Pons (tissue), 1 donor: ENCODE measurements around the gene FXYD3.
"Not testable (repeated sequence)": the region's sequence is repeated elsewhere in the genome, so short reads cannot be mapped to it uniquely, and the experiment has no call there.

Experiments
- DNase-seq: peaks from one replicate; pipeline ENCODE4 v3.0.0-alpha.2; 2016; ENCODE audit warnings: low spot score

FXYD3 gene

GRCh38 chr19:35086455-35086854 is 29.2 kb upstream of the FXYD3 start:
- DNase-seq: no peak

- DNase-seq: no peak
Measured at GRCh38 chr19:35087393-35087792, 28.2 kb upstream of the FXYD3 start.

- no peak for DNase-seq
Measured at GRCh38 chr19:35088131-35088913, 27.3 kb upstream of the FXYD3 start.

GRCh38 chr19:35089554-35089953 is 26.1 kb upstream of the FXYD3 start:
- DNase-seq: no peak

- no peak for DNase-seq
Measured at GRCh38 chr19:35090160-35090505, 25.5 kb upstream of the FXYD3 start.

- peak; percentile 80 for DNase-seq
Measured at GRCh38 chr19:35090506-35091214, 25.0 kb upstream of the FXYD3 start.

GRCh38 chr19:35093430-35093829 is 22.2 kb upstream of the FXYD3 start:
- no peak for DNase-seq

- DNase-seq: no peak
Measured at GRCh38 chr19:35093941-35094647, 21.5 kb upstream of the FXYD3 start.

- DNase-seq: no peak
Measured at GRCh38 chr19:35094656-35095055, 21.0 kb upstream of the FXYD3 start.

GRCh38 chr19:35095667-35096368 is 19.8 kb upstream of the FXYD3 start:
- DNase-seq: no peak

GRCh38 chr19:35098413-35099049 is 17.1 kb upstream of the FXYD3 start:
- no peak for DNase-seq

- no peak for DNase-seq
Measured at GRCh38 chr19:35099155-35099896, 16.3 kb upstream of the FXYD3 start.

- DNase-seq: no peak
Measured at GRCh38 chr19:35099897-35100275, 15.7 kb upstream of the FXYD3 start.

GRCh38 chr19:35100588-35101533 is 14.8 kb upstream of the FXYD3 start:
- no peak for DNase-seq

GRCh38 chr19:35101949-35102348 is 13.7 kb upstream of the FXYD3 start:
- not testable (repeated sequence) for DNase-seq

- not testable (repeated sequence) for DNase-seq
Measured at GRCh38 chr19:35103614-35104013, 12.0 kb upstream of the FXYD3 start.

GRCh38 chr19:35104361-35104760 is 11.3 kb upstream of the FXYD3 start:
- DNase-seq: no peak

GRCh38 chr19:35105047-35105410 is 10.6 kb upstream of the FXYD3 start:
- DNase-seq: no peak

GRCh38 chr19:35105411-35106290 is 10.0 kb upstream of the FXYD3 start:
- no peak for DNase-seq
